NCI-H2227 treated with DMSO at 0.1 percent for 48 hours (cell line): ENCODE measurements around the gene MPP3.
A peak's percentile ranks its signal among the peaks of the same experiment; 100 is the strongest.
"Not testable (repeated sequence)": the region's sequence is repeated elsewhere in the genome, so short reads cannot be mapped to it uniquely, and the experiment has no call there.

Experiments
- DNase-seq: peaks from one replicate; lab custom pipeline; 2025; lab: John Stamatoyannopoulos, UW

Gene MPP3, protein sequence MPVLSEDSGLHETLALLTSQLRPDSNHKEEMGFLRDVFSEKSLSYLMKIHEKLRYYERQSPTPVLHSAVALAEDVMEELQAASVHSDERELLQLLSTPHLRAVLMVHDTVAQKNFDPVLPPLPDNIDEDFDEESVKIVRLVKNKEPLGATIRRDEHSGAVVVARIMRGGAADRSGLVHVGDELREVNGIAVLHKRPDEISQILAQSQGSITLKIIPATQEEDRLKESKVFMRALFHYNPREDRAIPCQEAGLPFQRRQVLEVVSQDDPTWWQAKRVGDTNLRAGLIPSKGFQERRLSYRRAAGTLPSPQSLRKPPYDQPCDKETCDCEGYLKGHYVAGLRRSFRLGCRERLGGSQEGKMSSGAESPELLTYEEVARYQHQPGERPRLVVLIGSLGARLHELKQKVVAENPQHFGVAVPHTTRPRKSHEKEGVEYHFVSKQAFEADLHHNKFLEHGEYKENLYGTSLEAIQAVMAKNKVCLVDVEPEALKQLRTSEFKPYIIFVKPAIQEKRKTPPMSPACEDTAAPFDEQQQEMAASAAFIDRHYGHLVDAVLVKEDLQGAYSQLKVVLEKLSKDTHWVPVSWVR

DNA sequence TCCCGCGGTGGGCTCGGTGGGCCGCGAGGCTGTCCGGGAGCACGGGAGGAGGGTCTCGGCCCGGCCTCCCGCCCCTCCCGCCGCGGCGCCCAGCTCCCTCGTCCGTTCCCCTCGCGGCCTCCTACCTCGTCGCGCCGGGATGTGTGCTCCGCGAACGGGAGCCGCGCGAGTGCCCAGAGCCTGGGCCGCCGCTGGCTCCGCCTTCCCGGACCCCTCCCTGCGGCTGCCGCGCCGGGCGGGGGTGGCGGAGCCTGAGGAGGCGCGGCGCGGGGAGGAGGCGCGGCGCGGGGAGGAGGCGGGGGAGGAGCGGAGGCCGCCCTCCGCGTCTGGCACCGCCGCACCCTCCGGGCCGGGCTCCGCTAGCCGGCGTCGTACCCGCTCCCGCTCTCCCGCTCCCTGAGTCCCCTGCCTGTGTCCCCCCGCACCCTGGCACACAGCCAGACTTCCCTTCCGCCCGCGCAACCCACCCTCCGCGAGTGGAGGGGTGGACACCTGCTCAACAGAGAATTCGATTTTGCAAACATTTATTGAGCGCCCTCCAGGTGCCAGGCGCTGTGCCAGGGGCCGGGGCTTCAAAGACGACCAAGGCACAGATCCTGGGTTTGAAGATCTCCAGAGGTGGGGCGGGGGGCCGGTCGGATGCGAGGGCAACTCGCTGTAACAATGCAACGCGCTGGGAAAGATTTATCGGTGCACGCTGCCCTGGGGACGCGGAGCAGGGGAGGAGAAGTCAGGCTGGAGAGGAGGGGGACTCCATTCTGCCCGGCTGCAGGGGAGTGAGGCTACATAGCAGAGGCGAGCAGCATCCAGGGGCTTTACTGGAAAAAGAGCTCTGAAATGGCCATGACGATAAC is at the start of gene MPP3:
Gene MPP3 (minus strand): TSS at position 171 of the 854 bp plus-strand sequence. CDS start 1,240 bp downstream, outside the sequence.
- peak; percentile 75 for DNase-seq

DNA sequence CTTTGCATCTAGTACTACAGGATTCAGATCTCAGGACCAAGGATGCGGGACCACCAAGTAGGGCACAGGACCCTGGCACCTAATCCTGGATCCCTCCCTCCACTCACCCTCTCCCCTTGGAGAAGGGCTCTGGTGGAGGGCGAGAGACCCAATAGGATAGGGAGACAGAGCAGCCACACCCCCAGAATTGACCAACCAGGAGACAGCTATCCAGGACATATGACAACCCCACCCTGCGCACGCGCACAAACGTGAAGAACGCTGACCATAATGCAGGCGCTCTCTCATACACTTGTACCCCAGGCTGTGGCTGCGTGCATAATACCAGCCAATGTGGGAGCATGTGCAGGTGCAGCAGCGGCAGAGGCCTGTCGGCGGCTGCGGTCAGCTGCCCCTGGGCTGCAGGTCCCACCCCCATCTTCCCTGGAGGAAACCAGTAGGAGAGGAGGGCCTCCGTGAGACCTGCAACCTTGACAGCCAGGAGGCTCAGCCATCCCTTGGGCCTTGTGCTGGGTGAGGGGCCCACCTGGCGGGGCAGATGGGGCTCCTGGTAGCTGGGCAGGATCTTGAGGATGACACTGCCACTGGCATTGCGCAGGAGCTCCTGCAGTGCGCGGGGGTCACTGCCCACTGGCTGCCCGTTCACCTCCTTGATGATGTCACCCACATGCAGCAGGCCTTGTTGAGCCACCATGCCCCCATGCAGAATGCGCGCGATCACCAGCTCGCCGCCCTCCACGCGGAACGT is 49.0 kb upstream of the MPP3 start:
- DNase-seq, result no peak

- DNase-seq, result no peak
Measured at GRCh38 chr17:43881181-43881580, 48.2 kb upstream of the MPP3 start.

GRCh38 chr17:43880420-43880991 is 47.6 kb upstream of the MPP3 start:
- DNase-seq, result no peak

DNA sequence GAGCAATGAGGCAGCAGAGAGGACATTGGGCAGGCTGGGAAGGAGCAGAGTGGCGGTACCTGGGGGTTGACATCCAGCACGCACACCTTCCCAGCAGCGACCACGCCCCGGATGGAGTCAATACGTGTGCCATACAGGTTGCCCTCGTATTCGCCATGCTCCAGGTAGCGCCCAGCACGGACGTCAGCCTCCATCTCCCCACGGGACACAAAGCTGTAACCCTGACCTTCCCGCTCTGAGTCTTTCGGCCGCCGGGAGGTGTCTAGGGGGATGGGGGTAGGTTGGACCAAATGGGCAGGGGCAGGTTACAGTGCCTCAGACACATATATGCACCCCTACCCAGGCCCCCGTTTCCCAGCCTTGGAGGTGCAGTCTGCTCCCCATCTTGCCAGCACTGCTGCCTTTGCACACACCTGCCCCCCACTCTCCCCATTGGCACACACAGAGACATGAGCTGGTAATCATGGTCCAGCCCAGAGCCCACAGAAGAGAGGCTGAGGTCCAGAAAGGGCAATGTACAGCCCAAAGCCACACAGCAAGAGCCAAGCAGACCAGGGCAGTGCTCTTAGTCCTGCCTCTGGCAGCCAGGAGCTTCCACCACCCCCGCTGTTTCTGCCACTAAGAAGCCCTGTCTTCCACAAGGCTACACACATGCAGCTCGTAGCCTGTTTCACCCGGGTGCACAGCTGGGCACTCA is 46.9 kb upstream of the MPP3 start:
- no peak for DNase-seq

- peak; percentile 58 for DNase-seq
Measured at GRCh38 chr17:43878260-43879175, 45.6 kb upstream of the MPP3 start.

DNA sequence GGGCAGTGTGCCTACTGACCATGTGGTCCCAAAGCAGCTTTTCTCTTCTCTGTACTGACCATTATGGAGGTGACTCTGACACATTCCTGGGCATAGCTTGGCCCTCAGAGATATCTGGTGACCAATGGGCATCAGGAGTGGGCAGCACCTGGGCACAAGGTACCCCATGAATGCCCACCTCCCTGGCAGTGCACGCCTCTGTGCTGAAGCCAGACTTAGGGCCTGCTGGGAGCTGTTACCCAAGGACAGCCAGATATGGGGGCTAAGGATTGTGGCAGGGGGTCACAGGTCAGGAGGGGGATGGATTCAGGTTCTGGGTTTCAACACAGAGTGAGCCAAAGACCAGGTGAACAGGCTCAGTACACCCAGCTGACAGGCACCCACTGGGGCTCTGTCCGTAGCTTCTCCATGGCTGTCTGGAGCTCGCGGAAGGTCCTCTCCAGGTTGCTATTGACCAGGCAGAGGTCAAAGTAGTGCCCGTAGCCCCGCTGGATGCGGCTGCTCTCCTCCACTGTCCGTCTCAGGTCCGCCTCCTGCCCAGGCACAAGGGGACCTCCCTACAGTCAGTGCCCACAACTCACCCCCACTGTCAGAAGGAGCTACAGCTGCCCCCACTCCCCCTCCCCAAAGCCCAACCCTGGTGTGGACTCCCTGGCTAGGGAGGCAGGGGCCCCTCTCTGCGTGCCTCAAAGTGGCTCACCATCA is 44.7 kb upstream of the MPP3 start:
- DNase-seq, result no peak

DNA sequence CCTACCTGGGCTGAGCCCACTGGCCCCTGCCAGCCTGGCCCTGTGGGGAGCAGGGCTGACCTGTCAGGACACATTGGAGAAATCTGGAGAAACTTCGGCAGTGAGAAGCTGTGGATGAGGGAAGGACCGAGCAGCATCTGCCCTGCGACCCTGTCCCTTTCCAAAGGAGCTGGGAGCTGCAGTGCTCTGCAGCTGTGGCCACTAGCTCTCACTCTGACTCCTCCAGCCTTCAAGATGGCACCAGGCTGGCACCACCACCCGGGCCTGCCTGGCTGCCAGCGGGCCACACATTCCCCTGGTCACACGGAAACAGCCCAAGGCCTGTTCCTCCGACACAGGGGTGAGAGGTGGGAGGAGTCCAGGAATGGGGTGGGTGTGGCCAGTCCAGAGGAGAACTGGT is 44.1 kb upstream of the MPP3 start:
- DNase-seq, result no peak

- DNase-seq, result no peak
Measured at GRCh38 chr17:43875476-43876147, 42.7 kb upstream of the MPP3 start.

- no peak for DNase-seq
Measured at GRCh38 chr17:43874293-43874692, 41.3 kb upstream of the MPP3 start.

DNA sequence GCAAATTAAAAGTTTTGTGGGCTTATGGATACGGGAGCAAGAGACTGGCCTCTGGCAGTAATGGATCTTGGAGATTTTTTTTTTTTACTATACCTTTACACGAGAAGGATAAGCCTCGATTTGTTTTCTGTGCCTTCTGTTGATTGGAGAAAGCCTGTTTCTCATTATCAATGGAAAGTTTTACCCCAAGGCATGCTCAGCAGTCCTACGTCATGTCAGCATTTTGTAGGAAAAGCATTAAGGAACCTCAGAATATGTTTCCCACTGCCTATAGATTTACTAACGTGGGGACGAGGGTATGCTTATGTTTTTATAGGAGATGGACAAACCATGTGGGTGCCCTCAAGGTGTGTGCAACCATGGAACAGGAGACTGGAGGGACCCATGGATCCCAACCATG is 40.9 kb upstream of the MPP3 start:
- no peak for DNase-seq

DNA sequence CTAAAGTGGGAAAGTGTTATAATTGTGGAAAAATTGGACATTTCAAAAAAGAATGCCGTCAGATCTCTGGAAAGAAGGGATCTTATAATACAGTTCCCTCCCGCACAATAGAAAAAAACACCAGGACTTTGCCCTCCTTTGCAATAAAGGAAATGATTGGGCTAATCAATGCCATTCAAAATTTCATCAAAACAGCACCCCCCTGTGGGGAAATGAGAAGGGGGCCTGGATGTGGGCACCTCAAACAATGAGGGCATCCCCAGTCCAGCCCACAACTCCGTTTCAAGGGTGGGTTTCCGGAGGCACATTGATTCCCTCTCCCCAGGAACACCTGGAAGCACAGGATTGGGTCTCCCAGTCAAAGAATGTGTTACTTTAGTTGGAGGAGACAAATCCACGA is 40.1 kb upstream of the MPP3 start:
- DNase-seq, result no peak

- no peak for DNase-seq
Measured at GRCh38 chr17:43871946-43872690, 39.2 kb upstream of the MPP3 start.

DNA sequence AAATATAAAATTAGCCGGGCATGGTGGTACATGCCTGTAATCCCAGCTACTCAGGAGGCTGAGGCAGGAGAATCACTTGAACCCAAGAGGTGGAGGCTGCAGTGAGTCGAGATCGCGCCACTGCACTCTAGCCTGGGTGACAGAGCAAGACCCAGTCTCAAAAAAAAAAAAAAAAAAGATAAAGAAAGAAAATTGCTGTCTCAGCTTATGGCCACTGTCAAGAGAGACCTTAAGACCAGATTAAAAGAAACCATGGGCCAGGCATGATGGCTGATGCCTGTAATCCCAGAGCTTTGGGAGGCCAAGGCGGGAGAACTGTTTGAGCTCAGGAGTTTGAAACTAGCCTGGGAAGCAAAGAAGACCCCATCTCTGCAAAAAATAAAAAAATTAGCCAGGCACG is 36.1 kb upstream of the MPP3 start:
- DNase-seq, result not testable (repeated sequence)

GRCh38 chr17:43868226-43868994 is 35.5 kb upstream of the MPP3 start:
- no peak for DNase-seq

- no peak for DNase-seq
Measured at GRCh38 chr17:43864161-43864984, 31.4 kb upstream of the MPP3 start.
